ENCODE measurements around the gene ARHGEF2.

DNA sequence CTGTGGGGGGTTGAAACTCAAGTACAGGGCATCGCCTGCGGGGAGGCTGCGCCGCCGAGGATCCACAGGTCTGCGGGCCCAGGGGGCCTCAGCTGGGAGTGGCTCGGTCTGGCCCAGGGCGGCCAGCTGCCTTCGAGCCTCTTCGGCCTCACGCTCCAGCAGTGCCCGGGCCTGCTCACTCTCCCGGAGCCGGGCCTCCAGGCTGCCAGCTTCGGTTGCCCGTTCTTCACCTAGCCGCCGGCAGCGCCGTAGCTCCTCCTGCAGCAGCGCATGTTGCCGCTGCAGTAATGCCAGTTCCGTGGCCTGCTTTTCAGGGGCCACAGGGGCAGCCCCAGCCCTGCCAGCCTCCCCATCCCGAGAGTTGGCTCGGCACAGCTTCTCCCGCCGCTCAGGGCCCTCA lies 27.5 kb downstream of the ARHGEF2 start:
- TF ChIP-seq POLR2A (IDR thresholded peaks at IDR 0.05): no peak
- TF ChIP-seq, protein P1, sequence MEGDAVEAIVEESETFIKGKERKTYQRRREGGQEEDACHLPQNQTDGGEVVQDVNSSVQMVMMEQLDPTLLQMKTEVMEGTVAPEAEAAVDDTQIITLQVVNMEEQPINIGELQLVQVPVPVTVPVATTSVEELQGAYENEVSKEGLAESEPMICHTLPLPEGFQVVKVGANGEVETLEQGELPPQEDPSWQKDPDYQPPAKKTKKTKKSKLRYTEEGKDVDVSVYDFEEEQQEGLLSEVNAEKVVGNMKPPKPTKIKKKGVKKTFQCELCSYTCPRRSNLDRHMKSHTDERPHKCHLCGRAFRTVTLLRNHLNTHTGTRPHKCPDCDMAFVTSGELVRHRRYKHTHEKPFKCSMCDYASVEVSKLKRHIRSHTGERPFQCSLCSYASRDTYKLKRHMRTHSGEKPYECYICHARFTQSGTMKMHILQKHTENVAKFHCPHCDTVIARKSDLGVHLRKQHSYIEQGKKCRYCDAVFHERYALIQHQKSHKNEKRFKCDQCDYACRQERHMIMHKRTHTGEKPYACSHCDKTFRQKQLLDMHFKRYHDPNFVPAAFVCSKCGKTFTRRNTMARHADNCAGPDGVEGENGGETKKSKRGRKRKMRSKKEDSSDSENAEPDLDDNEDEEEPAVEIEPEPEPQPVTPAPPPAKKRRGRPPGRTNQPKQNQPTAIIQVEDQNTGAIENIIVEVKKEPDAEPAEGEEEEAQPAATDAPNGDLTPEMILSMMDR (IDR thresholded peaks at IDR 0.05): no peak

Measured in thyroid gland (tissue), 4 donors.